ENCODE results near the gene TBC1D22A.
A peak's percentile ranks its signal among the peaks of the same experiment; 100 is the strongest.
"Not testable (repeated sequence)": the region's sequence is repeated elsewhere in the genome, so short reads cannot be mapped to it uniquely, and the experiment has no call there.

TBC1D22A gene

GRCh38 chr22:46769706-46770105 lies 7.3 kb downstream of the TBC1D22A start:
- FAIRE-seq (no peak), DNase-seq (ENCODE audit: extremely low spot score, insufficient read length, low read depth) (no peak)

- DNase-seq (ENCODE audit: extremely low spot score, insufficient read length, low read depth) (no peak), FAIRE-seq (no peak)
These were observed 7.7 kb downstream of the TBC1D22A start for GRCh38 chr22:46770151-46770641.

GRCh38 chr22:46770726-46771125 lies 8.3 kb downstream of the TBC1D22A start:
- FAIRE-seq: peak; percentile 89
- DNase-seq (ENCODE audit: extremely low spot score, insufficient read length, low read depth): no peak

GRCh38 chr22:46773076-46773475 lies 10.6 kb downstream of the TBC1D22A start:
- FAIRE-seq: no peak
- DNase-seq (ENCODE audit: extremely low spot score, insufficient read length, low read depth): no peak

- no peak for DNase-seq (ENCODE audit: extremely low spot score, insufficient read length, low read depth)
- peak; percentile 92 for FAIRE-seq
These were observed 12.0 kb downstream of the TBC1D22A start for GRCh38 chr22:46774253-46774979.

GRCh38 chr22:46774980-46775849 lies 12.8 kb downstream of the TBC1D22A start:
- DNase-seq (ENCODE audit: extremely low spot score, insufficient read length, low read depth): no peak
- FAIRE-seq: peak; percentile 78

- FAIRE-seq: no peak
- DNase-seq (ENCODE audit: extremely low spot score, insufficient read length, low read depth): no peak
These were observed 13.7 kb downstream of the TBC1D22A start for GRCh38 chr22:46775850-46776826.

- FAIRE-seq (no peak), DNase-seq (ENCODE audit: extremely low spot score, insufficient read length, low read depth) (no peak)
These were observed 14.6 kb downstream of the TBC1D22A start for GRCh38 chr22:46776876-46777608.

- FAIRE-seq: peak; percentile 94
These were observed 15.1 kb downstream of the TBC1D22A start for GRCh38 chr22:46777609-46777970.

GRCh38 chr22:46779023-46779422 lies 16.6 kb downstream of the TBC1D22A start:
- peak; percentile 18 for FAIRE-seq
- no peak for DNase-seq (ENCODE audit: extremely low spot score, insufficient read length, low read depth)

More at GRCh38 chr22:46777609-46777970, 15.1 kb downstream of the TBC1D22A start:
- DNase-seq (ENCODE audit: extremely low spot score, insufficient read length, low read depth): no peak

- FAIRE-seq: no peak
- no peak for DNase-seq (ENCODE audit: extremely low spot score, insufficient read length, low read depth)
These were observed 17.2 kb downstream of the TBC1D22A start for GRCh38 chr22:46779651-46780050.

- no peak for FAIRE-seq
- no peak for DNase-seq (ENCODE audit: extremely low spot score, insufficient read length, low read depth)
These were observed 18.0 kb downstream of the TBC1D22A start for GRCh38 chr22:46780453-46780852.

GRCh38 chr22:46781291-46781690 lies 18.8 kb downstream of the TBC1D22A start:
- no peak for FAIRE-seq
- no peak for DNase-seq (ENCODE audit: extremely low spot score, insufficient read length, low read depth)

GRCh38 chr22:46782200-46782599 lies 19.8 kb downstream of the TBC1D22A start:
- DNase-seq (ENCODE audit: extremely low spot score, insufficient read length, low read depth); FAIRE-seq: not testable (repeated sequence)

- no peak for DNase-seq (ENCODE audit: extremely low spot score, insufficient read length, low read depth)
- no peak for FAIRE-seq
These were observed 21.3 kb downstream of the TBC1D22A start for GRCh38 chr22:46783721-46784120.

- FAIRE-seq (peak; percentile 84), DNase-seq (ENCODE audit: extremely low spot score, insufficient read length, low read depth) (no peak)
These were observed 26.2 kb downstream of the TBC1D22A start for GRCh38 chr22:46788441-46789172.

- no peak for FAIRE-seq
- DNase-seq (ENCODE audit: extremely low spot score, insufficient read length, low read depth): no peak
These were observed 27.5 kb downstream of the TBC1D22A start for GRCh38 chr22:46789992-46790391.

GRCh38 chr22:46791201-46791731 lies 28.8 kb downstream of the TBC1D22A start:
- no peak for DNase-seq (ENCODE audit: extremely low spot score, insufficient read length, low read depth)
- FAIRE-seq: peak; percentile 74
